NCI-H82 treated with DMSO at 0.1 percent for 48 hours (cell line): ENCODE data around the gene FANCM.
"Not testable (repeated sequence)": the region's sequence is repeated elsewhere in the genome, so short reads cannot be mapped to it uniquely, and the experiment has no call there.

Experiments used
- DNase-seq: peaks from one replicate; lab custom pipeline; 2025; ENCODE audit not compliant: unreplicated experiment; lab: John Stamatoyannopoulos, UW

FANCM gene

DNA sequence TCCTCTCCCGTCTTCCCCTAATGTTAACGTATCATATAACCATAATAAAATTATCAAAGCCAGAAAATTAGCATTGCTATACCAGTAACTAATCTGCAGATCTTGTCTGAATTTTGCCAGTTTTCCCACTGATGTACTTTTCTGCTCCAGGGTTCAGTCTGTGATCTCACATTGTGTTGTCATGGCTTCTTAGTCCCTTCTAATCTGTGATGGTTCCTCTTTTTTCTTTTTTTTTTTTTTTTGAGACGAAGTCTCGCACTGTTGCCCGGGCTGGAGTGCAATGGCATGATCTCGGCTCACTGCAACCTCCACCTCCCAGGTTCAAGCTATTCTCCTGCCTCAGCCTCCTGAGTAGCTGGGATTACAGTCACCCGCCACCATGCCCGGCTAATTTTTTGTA is 6.4 kb downstream of the FANCM start:
- not testable (repeated sequence) for DNase-seq

DNA sequence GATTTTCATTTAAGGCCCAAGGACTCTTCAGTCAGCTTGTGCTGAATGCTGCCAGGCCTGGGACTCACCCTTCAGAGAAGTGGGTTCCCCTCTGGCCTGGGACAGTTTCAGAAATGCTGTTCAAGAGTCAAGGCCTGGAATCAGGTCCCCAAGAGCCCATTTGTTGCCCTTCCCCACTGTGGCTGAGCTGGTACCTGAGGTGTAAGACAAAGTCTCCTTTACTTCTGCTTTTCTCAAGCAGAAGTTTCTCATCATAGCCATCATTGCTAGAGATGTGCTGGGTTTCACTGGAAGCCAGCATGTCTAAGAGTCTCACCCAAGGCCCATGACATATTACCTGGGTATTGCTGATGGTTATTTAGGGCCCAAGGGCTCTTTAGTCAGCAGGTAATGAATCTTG is 8.9 kb downstream of the FANCM start:
- DNase-seq, result no peak

DNA sequence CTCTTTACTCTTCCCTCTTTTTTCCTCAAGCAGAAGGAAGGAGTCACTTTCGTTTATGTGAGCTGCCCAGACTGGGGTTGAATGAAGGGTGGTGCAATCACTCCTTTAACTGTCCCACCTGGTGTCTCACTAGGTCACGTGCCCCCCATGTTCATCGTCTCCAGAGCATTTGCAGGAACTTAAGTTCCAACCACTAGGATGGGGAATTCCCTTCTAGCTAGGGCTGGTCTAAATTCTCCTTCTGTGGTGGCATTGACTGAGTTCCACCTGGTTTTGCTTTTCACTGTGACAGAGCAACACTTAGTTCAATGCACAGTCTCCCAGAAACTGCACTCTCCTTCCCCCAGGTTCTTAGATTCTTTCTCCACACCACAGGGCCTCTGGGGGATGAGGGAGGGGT is 9.5 kb downstream of the FANCM start:
- DNase-seq, result no peak

- no peak for DNase-seq
These were observed 13.9 kb downstream of the FANCM start for GRCh38 chr14:45149602-45150001.

- DNase-seq, result no peak
These were observed 14.7 kb downstream of the FANCM start for GRCh38 chr14:45150386-45150890.

DNA sequence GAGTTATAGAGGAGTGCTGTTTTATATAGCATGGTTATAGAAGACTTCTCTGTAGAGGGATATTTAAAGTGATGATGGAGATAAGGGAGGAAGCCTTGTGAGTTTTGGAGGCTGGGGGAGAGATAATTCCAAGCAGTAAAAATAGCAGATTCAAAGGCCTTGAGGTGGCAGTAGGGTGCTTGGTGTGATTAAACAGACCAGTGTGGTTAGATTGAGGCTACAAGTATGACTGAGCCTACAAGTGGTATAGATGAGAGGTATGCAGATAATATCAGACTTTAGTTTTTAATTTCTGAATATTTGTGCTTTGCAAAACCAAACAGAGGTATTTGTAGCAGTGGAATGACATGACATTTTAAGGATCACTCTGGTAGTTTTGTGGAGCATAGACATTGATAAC is 20.3 kb downstream of the FANCM start:
- DNase-seq, result no peak

GRCh38 chr14:45169906-45170305 is 34.2 kb downstream of the FANCM start:
- no peak for DNase-seq

DNA sequence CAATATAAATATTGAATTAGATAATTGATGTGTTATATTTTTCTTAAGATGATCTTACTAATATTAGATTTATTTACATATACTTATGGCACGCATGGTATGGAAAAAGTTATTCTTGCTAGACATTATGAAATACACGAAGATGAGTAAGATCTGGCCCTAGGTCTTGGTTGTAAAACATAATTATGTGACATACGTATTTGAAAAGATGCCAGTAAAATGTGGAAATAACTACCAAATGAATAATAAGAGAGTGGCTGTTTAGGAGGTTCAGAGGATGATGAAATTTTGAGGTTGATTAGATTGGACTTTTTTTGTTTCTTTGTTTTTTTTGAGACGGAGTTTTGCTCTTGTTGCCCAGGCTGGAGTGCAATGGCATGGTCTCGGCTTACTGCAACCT is 41.3 kb downstream of the FANCM start:
- no peak for DNase-seq

- DNase-seq, result no peak
These were observed 45.6 kb downstream of the FANCM start for GRCh38 chr14:45181329-45181728.

DNA sequence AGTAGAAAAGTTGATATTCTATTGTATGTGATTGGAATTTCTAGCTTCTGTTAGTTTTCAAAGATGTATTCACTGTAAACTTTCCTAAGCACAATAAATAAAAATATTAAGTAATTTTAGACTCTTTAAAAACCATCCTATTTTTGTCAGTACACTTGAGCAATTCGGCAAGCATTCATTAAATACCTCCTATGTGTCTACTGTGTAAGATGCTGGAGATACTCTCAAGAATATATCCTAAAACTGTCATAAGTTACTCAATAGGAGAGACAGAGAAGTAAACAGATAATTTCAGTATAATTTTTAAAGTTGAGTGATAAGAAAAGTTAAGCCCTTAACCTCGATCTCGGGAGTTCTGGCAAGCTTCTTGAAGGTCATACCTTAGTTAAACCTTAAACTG is 46.1 kb downstream of the FANCM start:
- DNase-seq, result no peak

- no peak for DNase-seq
These were observed 49.5 kb downstream of the FANCM start for GRCh38 chr14:45185100-45185814.

DNA sequence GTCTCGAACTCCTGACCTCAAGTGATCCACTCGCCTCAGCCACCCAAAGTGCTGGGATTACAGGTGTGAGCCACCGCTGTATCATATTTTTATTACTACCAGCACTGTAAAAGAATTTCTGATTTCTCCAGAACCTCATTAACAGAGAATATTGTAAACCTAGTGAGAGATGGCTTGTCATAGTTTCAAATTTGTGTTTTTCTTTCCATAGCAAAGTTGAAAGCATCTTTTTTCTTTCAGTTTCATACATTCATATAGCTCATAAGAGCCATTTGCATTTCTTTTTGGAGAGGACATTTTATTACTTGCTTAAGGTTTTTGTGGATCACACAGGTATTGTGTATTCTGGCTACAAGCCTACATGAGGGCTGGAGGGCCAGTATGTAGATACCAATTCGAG is 59.2 kb downstream of the FANCM start:
- DNase-seq, result no peak

- no peak for DNase-seq
These were observed 62.8 kb downstream of the FANCM start for GRCh38 chr14:45198551-45198950.

- DNase-seq, result no peak
These were observed 63.5 kb downstream of the FANCM start for GRCh38 chr14:45199230-45199629.

- no peak for DNase-seq
These were observed 66.2 kb downstream of the FANCM start for GRCh38 chr14:45201905-45202304.

GRCh38 chr14:45204241-45204640 is 68.5 kb downstream of the FANCM start:
- peak; percentile 6 for DNase-seq

- DNase-seq, result no peak
These were observed 74.4 kb downstream of the FANCM start for GRCh38 chr14:45210159-45210558.

DNA sequence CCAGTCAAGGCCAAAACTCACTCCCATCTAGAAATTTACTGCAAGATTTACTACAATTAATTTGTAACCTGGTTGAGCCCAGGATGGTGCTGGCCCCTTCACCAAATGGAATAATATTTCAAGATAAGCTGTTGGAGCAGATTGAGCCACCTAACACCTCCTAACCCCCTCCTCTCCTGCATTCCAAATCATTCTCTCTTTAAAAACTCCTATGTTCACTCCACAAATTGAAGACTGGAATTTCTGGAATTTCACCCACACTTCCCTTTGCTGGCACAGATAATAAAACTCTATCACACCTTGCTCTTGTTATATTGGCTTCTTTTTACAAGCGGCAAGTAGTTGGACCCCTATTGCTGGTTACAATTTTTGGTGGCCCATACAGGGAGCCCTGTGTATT is 75.6 kb downstream of the FANCM start:
- DNase-seq, result no peak

- DNase-seq, result no peak
These were observed 76.5 kb downstream of the FANCM start for GRCh38 chr14:45212231-45212630.

DNA sequence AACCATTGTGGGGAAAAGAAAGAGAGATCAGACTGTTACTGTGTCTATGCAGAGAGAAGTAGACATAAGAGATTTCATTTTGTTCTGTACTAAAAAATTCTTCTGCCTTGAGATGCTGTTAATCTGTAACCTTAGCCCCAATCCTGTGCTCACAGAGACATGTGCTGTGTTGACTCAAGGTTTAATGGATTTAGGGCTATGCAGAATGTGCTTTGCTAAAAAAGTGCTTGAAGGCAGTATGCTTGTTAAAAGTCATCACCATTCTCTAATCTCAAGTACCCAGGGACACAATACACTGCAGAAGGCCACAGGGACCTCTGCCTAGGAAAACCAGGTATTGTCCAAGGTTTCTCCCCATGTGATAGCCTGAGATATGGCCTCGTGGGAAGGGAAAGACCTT is 78.0 kb downstream of the FANCM start:
- not testable (repeated sequence) for DNase-seq

DNA sequence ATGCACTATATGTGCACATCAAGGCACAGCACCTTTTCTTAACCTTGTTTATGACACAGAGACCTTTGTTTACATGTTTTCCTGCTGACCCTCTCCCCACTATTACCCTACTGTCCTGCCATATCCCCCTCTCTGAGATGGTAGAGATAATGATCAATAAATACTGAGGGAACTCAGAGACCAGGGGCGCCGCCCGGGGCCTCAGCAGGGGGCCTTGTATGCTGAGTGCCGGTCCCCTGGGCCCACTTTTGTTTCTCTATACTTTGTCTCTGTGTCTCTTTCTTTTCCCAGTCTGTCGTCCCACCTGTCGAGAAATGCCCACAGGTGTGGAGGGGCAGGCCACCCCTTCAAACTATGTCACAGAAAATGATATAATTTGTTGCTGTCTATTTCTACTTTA is 78.6 kb downstream of the FANCM start:
- DNase-seq, result not testable (repeated sequence)

GRCh38 chr14:45222485-45223262 is 86.9 kb downstream of the FANCM start:
- DNase-seq, result no peak
